ENCODE results near the gene NEGR1. TPM values are rescaled to one million over a fixed set of nuclear protein-coding genes. Genes with fewer than 3 reads are reported as not detected.

NEGR1 gene
- total RNA-seq, 1 experiment from 2014 or later: 2.1 TPM

DNA sequence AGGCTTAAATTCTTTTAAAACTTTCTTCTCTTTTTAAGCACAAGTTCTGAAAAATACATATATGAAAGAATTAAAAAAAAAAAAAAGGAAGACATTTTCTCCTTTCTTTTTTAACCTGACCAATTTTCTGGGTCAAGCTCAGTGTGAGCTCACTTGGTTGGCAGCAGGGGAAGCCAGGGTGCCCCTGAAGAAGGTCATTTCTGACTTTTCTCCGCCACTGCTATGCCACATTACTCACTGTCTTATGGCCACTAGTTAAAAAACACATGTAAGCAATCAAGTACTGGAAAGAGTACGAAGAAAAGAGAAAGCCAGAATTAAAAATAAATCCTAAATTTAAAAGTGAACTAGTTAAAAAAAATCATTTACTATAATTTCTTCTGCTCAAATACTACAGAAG is 275.0 kb downstream of the NEGR1 start:
- DNase-seq: no peak
- H3K36me3 ChIP-seq (replicated peaks; ENCODE audit: control insufficient read depth, insufficient read depth, low read length): no peaks in the 10 kb centered on the region
- H3K27me3 ChIP-seq (ENCODE audit: control insufficient read depth, insufficient read depth, low read length): no peaks in the 10 kb centered on the region
- no peak overlapping the region for H3K4me3 ChIP-seq (ENCODE audit: insufficient read depth, low read depth, low read length)

DNA sequence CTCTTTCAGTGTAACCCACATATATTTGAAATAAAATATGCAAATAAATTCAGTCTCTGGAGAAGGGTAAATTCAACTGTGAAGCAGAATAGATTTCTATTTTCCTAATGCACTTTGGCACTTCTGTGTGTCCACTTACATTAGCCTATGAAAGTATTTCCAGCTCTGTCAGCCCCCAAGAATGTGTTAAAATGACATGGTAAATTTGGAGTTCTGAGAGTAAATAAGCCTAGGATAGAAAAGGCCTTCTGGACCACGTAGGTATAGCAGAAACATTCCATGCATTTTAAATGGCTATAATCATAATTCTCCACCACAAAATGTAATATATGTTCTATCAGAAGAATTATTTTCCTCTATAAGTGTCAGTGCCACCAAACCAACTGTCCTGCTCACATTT is 276.2 kb downstream of the NEGR1 start:
- H3K27me3 ChIP-seq (ENCODE audit: control insufficient read depth, insufficient read depth, low read length): no peaks in the 10 kb centered on the region
- DNase-seq: no peak
- H3K4me3 ChIP-seq (ENCODE audit: insufficient read depth, low read depth, low read length): no peak overlapping the region
- no peaks in the 10 kb centered on the region for H3K36me3 ChIP-seq (replicated peaks; ENCODE audit: control insufficient read depth, insufficient read depth, low read length)

DNA sequence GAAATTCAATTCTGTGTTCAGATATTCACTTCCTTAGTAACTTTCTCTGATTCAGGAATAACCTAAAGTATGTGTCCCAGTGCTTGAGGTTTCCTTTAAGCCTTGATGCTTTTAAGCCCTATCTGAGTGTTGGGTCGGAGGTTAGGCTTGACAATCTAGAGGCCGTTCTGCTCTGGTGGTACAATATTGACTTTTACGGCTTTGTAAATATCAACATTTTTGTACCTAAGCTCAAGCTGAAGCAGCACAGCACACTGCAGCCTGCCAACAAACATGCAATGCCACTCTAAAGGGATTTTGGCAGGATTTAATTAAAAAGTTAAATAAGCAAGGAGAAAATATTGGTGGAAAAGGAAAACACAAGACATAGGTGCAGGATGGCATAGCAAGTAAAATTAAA is 279.2 kb downstream of the NEGR1 start:
- no peak for DNase-seq
- no peaks in the 10 kb centered on the region for H3K36me3 ChIP-seq (replicated peaks; ENCODE audit: control insufficient read depth, insufficient read depth, low read length)
- H3K4me3 ChIP-seq (ENCODE audit: insufficient read depth, low read depth, low read length): no peak overlapping the region
- no peaks in the 10 kb centered on the region for H3K27me3 ChIP-seq (ENCODE audit: control insufficient read depth, insufficient read depth, low read length)

DNA sequence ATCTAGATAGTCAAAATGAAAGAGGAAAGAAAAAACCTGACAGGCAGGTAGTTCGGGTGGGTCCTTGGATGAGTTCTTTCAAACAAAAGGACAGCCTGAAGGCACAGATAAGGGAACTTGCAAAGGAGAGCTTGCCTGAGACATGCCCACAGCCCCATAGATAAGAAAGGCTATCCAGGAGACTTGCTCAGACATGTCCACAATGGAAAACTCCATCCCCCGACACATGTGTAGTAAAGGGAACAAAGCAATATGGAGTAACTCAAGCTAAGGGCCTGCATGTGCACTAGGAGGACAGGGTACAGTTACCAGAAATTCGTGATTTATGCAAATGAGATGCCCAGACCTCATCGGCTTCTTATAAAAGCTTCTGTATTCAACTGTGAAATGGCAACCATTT is 281.5 kb downstream of the NEGR1 start:
- Histone ChIP-seq H3K27me3 (ENCODE audit: control insufficient read depth, insufficient read depth, low read length) (no peaks in the 10 kb centered on the region), H3K36me3 (replicated peaks; ENCODE audit: control insufficient read depth, insufficient read depth, low read length) (no peaks in the 10 kb centered on the region), H3K4me3 (ENCODE audit: insufficient read depth, low read depth, low read length) (no peak overlapping the region)
- DNase-seq: no peak

GRCh38 chr1:71994646-71995045 is 287.7 kb downstream of the NEGR1 start:
- Histone ChIP-seq H3K36me3 (replicated peaks; ENCODE audit: control insufficient read depth, insufficient read depth, low read length) (no peaks in the 10 kb centered on the region), H3K4me3 (ENCODE audit: insufficient read depth, low read depth, low read length) (no peak overlapping the region)
- DNase-seq: no peak

GRCh38 chr1:71987181-71987580 is 295.2 kb downstream of the NEGR1 start:
- no peak for DNase-seq
- H3K27me3 ChIP-seq (ENCODE audit: control insufficient read depth, insufficient read depth, low read length): no peaks in the 10 kb centered on the region
- H3K4me3 ChIP-seq (ENCODE audit: insufficient read depth, low read depth, low read length): no peak overlapping the region
- H3K36me3 ChIP-seq (replicated peaks; ENCODE audit: control insufficient read depth, insufficient read depth, low read length): no peaks in the 10 kb centered on the region

More at GRCh38 chr1:71994646-71995045, 287.7 kb downstream of the NEGR1 start:
- H3K27me3 ChIP-seq (ENCODE audit: control insufficient read depth, insufficient read depth, low read length): no peaks in the 10 kb centered on the region

GRCh38 chr1:71986160-71986559 is 296.2 kb downstream of the NEGR1 start:
- no peak for DNase-seq
- Histone ChIP-seq H3K4me3 (ENCODE audit: insufficient read depth, low read depth, low read length) (no peak overlapping the region), H3K36me3 (replicated peaks; ENCODE audit: control insufficient read depth, insufficient read depth, low read length) (no peaks in the 10 kb centered on the region), H3K27me3 (ENCODE audit: control insufficient read depth, insufficient read depth, low read length) (no peaks in the 10 kb centered on the region)

DNA sequence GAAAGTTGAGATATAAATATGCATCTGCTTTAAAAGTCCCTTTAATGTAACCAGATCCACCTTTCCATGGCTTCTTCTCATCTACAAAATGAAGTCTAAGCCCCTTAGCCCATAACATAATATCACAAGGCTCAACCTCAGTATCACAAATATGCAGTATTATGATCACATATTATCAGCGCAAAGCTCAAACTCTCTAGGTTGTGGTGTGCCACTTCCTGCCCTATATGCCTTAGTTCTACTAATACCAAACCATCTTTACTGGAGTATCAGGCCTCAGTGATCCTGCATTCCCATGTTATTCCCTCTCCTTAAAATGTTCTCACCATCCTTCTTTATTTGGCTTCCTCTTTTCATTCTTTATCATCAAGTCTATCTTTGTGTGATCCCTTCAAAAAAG is 301.8 kb downstream of the NEGR1 start:
- H3K4me3 ChIP-seq (ENCODE audit: insufficient read depth, low read depth, low read length): no peak overlapping the region
- H3K27me3 ChIP-seq (ENCODE audit: control insufficient read depth, insufficient read depth, low read length): no peaks in the 10 kb centered on the region
- DNase-seq: no peak
- no peaks in the 10 kb centered on the region for H3K36me3 ChIP-seq (replicated peaks; ENCODE audit: control insufficient read depth, insufficient read depth, low read length)

GRCh38 chr1:71979882-71980281 is 302.5 kb downstream of the NEGR1 start:
- no peaks in the 10 kb centered on the region for H3K27me3 ChIP-seq (ENCODE audit: control insufficient read depth, insufficient read depth, low read length)
- H3K4me3 ChIP-seq (ENCODE audit: insufficient read depth, low read depth, low read length): no peak overlapping the region
- H3K36me3 ChIP-seq (replicated peaks; ENCODE audit: control insufficient read depth, insufficient read depth, low read length): no peaks in the 10 kb centered on the region
- DNase-seq: no peak

GRCh38 chr1:71967670-71968069 is 314.7 kb downstream of the NEGR1 start:
- Histone ChIP-seq H3K4me3 (ENCODE audit: insufficient read depth, low read depth, low read length) (no peak overlapping the region), H3K27me3 (ENCODE audit: control insufficient read depth, insufficient read depth, low read length) (no peaks in the 10 kb centered on the region), H3K36me3 (replicated peaks; ENCODE audit: control insufficient read depth, insufficient read depth, low read length) (no peaks in the 10 kb centered on the region)
- DNase-seq: no peak

DNA sequence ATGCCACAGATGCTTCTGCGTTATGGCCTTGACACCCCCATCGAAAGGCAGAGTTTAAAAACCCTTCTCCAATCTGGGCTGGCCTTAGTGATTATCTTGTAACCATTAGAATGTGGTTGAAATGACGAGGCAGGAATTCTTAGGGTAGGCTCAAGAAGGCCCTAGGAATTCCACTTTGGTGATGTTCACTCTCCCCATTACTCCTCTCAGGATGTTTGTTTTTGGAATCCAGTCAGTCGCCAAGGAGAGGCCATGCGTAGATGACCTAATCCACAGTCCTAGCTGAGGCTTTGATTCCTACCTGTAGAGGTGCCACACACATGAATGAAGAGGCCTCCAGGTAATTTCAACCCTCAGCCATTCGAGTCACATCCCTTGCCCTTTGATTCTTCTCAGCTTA is 318.2 kb downstream of the NEGR1 start:
- H3K36me3 ChIP-seq (replicated peaks; ENCODE audit: control insufficient read depth, insufficient read depth, low read length): no peaks in the 10 kb centered on the region
- no peak overlapping the region for H3K4me3 ChIP-seq (ENCODE audit: insufficient read depth, low read depth, low read length)
- no peaks in the 10 kb centered on the region for H3K27me3 ChIP-seq (ENCODE audit: control insufficient read depth, insufficient read depth, low read length)
- no peak for DNase-seq

DNA sequence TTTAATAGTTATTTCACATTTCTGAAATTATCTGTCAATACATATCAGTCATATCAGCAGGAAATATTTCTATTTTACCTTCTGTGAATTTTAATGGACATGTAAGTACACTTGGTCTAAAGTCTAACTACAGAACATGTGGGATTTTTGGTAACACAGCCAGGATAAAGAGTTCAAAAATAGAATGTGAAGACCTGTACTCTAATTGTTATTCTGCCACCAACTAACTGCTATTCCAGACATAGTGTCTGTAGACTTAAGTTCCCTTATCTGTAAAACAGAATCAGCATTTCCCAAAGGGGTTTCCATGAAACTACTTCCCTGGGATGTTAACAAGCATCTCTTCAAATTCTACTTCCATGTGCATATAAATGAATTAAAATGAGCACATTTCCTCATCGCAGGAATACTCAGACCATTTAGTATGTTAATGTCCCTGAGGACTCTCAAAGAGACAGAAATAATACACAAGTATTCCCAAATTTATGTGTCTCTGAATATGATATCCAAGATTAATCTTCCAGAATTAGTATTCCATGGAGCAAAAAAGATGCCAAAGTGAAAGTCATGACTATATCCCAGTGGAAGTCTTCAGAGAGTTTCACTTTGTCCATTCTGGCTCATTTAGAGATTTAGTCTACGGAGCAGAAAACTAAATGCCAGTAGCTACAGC is 325.6 kb downstream of the NEGR1 start:
- H3K36me3 ChIP-seq (replicated peaks; ENCODE audit: control insufficient read depth, insufficient read depth, low read length): no peaks in the 10 kb centered on the region
- DNase-seq: no peak
- no peaks in the 10 kb centered on the region for H3K27me3 ChIP-seq (ENCODE audit: control insufficient read depth, insufficient read depth, low read length)
- no peak overlapping the region for H3K4me3 ChIP-seq (ENCODE audit: insufficient read depth, low read depth, low read length)

GRCh38 chr1:71950579-71950978 is 331.8 kb downstream of the NEGR1 start:
- Histone ChIP-seq H3K4me3 (ENCODE audit: insufficient read depth, low read depth, low read length) (no peak overlapping the region), H3K36me3 (replicated peaks; ENCODE audit: control insufficient read depth, insufficient read depth, low read length) (no peaks in the 10 kb centered on the region), H3K27me3 (ENCODE audit: control insufficient read depth, insufficient read depth, low read length) (no peaks in the 10 kb centered on the region)
- DNase-seq: no peak

DNA sequence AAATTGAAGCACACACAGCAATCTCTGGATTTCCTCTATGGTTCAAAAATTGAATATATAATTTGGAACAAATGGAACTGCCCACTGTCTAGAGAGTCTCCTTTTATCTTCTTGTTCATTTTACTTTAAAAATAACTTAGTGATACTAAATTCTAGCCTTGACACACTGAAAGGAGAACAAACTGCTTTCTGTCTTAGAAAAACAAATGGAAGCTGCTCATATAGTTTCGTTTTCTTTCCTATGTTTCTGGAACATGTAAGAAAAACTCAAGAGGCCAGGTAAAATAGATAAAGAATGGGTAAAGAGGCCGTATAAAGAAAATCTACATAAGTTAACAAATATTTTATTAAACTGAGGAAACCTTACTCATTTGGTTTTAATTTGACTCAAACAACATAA is 332.7 kb downstream of the NEGR1 start:
- no peak for DNase-seq
- Histone ChIP-seq H3K4me3 (ENCODE audit: insufficient read depth, low read depth, low read length) (no peak overlapping the region), H3K36me3 (replicated peaks; ENCODE audit: control insufficient read depth, insufficient read depth, low read length) (no peaks in the 10 kb centered on the region), H3K27me3 (ENCODE audit: control insufficient read depth, insufficient read depth, low read length) (no peaks in the 10 kb centered on the region)

GRCh38 chr1:71948561-71948960 is 333.8 kb downstream of the NEGR1 start:
- DNase-seq: no peak
- no peak overlapping the region for H3K4me3 ChIP-seq (ENCODE audit: insufficient read depth, low read depth, low read length)
- H3K36me3 ChIP-seq (replicated peaks; ENCODE audit: control insufficient read depth, insufficient read depth, low read length): no peaks in the 10 kb centered on the region
- H3K27me3 ChIP-seq (ENCODE audit: control insufficient read depth, insufficient read depth, low read length): no peaks in the 10 kb centered on the region

- DNase-seq: no peak
- H3K27me3 ChIP-seq (ENCODE audit: control insufficient read depth, insufficient read depth, low read length): no peaks in the 10 kb centered on the region
- no peak overlapping the region for H3K4me3 ChIP-seq (ENCODE audit: insufficient read depth, low read depth, low read length)
- no peaks in the 10 kb centered on the region for H3K36me3 ChIP-seq (replicated peaks; ENCODE audit: control insufficient read depth, insufficient read depth, low read length)
These were observed 338.3 kb downstream of the NEGR1 start for GRCh38 chr1:71944006-71944405.
